Stimulated activated CD8-positive, alpha-beta memory T cell treated with anti-CD3 and anti-CD28 coated beads, Interleukin-4, amount 100 ng/mL, for 4 hours (primary cell): Measurements from ENCODE around the gene ZBTB24.
A peak's percentile ranks its signal among the peaks of the same experiment; 100 is the strongest.

ENCODE experiments used
- DNase-seq, 2 donors: peaks; one replicate each; pipeline ENCODE4 v3.0.0-alpha.2; 2020; ENCODE audit warnings: low read depth in 2 of 2, low spot score in 1 of 2

The ZBTB24 gene

GRCh38 chr6:109453594-109454495 is 29.2 kb downstream of the ZBTB24 start:
- no peak for DNase-seq

GRCh38 chr6:109453156-109453555 is 29.9 kb downstream of the ZBTB24 start:
- no peak for DNase-seq

- DNase-seq = no peak
These were observed 30.8 kb downstream of the ZBTB24 start for GRCh38 chr6:109452181-109452580.

- no peak for DNase-seq
These were observed 31.6 kb downstream of the ZBTB24 start for GRCh38 chr6:109451376-109451775.

GRCh38 chr6:109450801-109451200 is 32.2 kb downstream of the ZBTB24 start:
- no peak for DNase-seq

GRCh38 chr6:109449795-109450673 is 33.0 kb downstream of the ZBTB24 start:
- DNase-seq = no peak

- no peak for DNase-seq
These were observed 33.8 kb downstream of the ZBTB24 start for GRCh38 chr6:109449064-109449794.

GRCh38 chr6:109448615-109449014 is 34.4 kb downstream of the ZBTB24 start:
- no peak for DNase-seq

GRCh38 chr6:109447878-109448555 is 35.0 kb downstream of the ZBTB24 start:
- DNase-seq = no peak

GRCh38 chr6:109447087-109447486 is 35.9 kb downstream of the ZBTB24 start:
- no peak for DNase-seq

- DNase-seq = no peak
These were observed 36.5 kb downstream of the ZBTB24 start for GRCh38 chr6:109446541-109446940.

- DNase-seq = no peak
These were observed 36.9 kb downstream of the ZBTB24 start for GRCh38 chr6:109446072-109446471.

- DNase-seq = no peak
These were observed 37.6 kb downstream of the ZBTB24 start for GRCh38 chr6:109445382-109445781.

- no peak for DNase-seq
These were observed 39.5 kb downstream of the ZBTB24 start for GRCh38 chr6:109443425-109443950.

- DNase-seq = no peak
These were observed 40.6 kb downstream of the ZBTB24 start for GRCh38 chr6:109442393-109442924.

- DNase-seq = no peak
These were observed 41.8 kb downstream of the ZBTB24 start for GRCh38 chr6:109441069-109441816.

GRCh38 chr6:109440331-109441068 is 42.5 kb downstream of the ZBTB24 start, which contains the start of the genes PPIL6 and SMPD2:
Gene PPIL6 (minus strand): TSS chr6:109440628. CDS start chr6:109440590, 38 bp downstream.
Gene SMPD2 (plus strand): TSS chr6:109440724. CDS start chr6:109441122, 398 bp downstream.
- peak; percentile 28 to 71 for DNase-seq

GRCh38 chr6:109436041-109436440 is 47.0 kb downstream of the ZBTB24 start:
- DNase-seq = no peak

GRCh38 chr6:109434456-109434855 is 48.6 kb downstream of the ZBTB24 start:
- DNase-seq = no peak
